Fibroblast of mammary gland (primary cell): ENCODE data around the gene AP4E1.
"Not testable (repeated sequence)": the region's sequence is repeated elsewhere in the genome, so short reads cannot be mapped to it uniquely, and the experiment has no call there.

ENCODE experiments used
- DNase-seq: peaks from one replicate; pipeline ENCODE4 v3.0.0-alpha.2; 2010; ENCODE audit warnings: low read depth
- H3K4me3 ChIP-seq: 2 replicates; pipeline ENCODE4 v1.5.1; 2011; ENCODE audit warnings: low read depth, mild to moderate bottlenecking, low read length, moderate library complexity; ENCODE audit not compliant: control insufficient read depth
- CTCF ChIP-seq: conservative IDR thresholded peaks from 2 replicates; pipeline ENCODE4 v1.5.1; 2011; ENCODE audit warnings: low read depth, low read length, inconsistent platforms; ENCODE audit not compliant: control insufficient read depth, insufficient read depth

Gene AP4E1

GRCh38 chr15:50872832-50873426, 35.6 kb upstream of the AP4E1 start:
- H3K4me3 ChIP-seq: no peak overlapping the region
- TF ChIP-seq CTCF: no peak
- DNase-seq: no peak

GRCh38 chr15:50873935-50874361, 34.5 kb upstream of the AP4E1 start:
- H3K4me3 ChIP-seq: no peak overlapping the region
- TF ChIP-seq CTCF: no peak
- no peak for DNase-seq

GRCh38 chr15:50875238-50875637, 33.2 kb upstream of the AP4E1 start:
- DNase-seq: not testable (repeated sequence)

GRCh38 chr15:50876260-50876988, 32.1 kb upstream of the AP4E1 start:
- no peak for TF ChIP-seq CTCF
- peak overlapping the region; percentile 59 for H3K4me3 ChIP-seq
- DNase-seq: no peak

More at GRCh38 chr15:50875238-50875637, 33.2 kb upstream of the AP4E1 start:
- H3K4me3 ChIP-seq: not testable (repeated sequence)

DNA sequence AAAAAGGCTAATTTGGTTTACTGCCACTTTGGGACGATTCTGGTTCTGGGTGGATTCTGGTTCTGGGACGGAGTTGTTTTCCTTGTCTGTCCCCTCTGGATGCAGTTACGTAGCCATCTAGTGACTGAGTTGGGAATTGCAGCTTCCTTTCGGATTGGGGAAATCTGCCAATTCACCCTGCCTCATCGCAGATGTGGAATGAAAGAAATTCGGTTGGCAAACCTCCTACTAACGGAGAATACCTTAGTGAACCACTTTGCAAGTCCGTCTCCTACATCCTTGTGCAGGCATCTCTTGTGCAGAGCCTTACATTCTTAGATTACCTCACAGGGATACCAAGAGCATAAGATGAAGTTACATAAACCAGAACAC, 31.5 kb upstream of the AP4E1 start:
- DNase-seq: peak; percentile 89
- peak overlapping the region; percentile 59 for H3K4me3 ChIP-seq
- peak; percentile 99 for TF ChIP-seq CTCF

GRCh38 chr15:50879016-50879617, 29.4 kb upstream of the AP4E1 start:
- TF ChIP-seq CTCF: no peak
- no peak overlapping the region for H3K4me3 ChIP-seq
- DNase-seq: no peak

DNA sequence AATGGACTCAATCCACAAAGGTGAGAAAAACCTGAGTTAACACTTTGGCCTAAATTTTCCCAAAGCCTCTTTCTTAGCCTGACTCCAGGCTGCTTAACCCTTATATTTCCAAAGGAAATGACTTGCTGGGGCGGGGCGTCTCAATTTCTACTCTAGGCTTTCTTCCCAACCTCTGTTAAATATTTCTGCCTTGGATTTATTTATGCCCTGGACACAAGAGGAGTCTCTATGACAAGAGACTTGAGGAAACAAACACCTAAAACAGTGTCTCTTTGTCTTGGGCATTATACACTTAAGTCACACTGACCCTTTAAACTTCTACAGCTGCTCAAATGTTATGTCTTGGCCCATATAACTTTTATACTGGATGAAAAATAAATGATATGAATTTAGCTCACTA, 28.3 kb upstream of the AP4E1 start:
- H3K4me3 ChIP-seq: no peak overlapping the region
- TF ChIP-seq CTCF: no peak
- no peak for DNase-seq
